Keratinocyte (primary cell): ENCODE results near the gene ZNF438. TPM values are rescaled to one million over a fixed set of nuclear protein-coding genes. Genes with fewer than 3 reads are reported as not detected.

ENCODE experiments used
- DNase-seq: peaks from one replicate; pipeline ENCODE4 v3.0.0-alpha.2; 2011; ENCODE audit warnings: low read depth, missing footprints, low spot score
- FAIRE-seq: peaks from 2 replicates; lab custom pipeline; 2011; peaks lifted over from hg19 to GRCh38; lab: Jason Lieb, UNC
- H2AFZ ChIP-seq: 2 replicates; pipeline ENCODE4 v1.6.0; 2012; ENCODE audit warnings: low read length, control low read depth, inconsistent platforms; ENCODE audit not compliant: control insufficient read depth
- H3K27ac ChIP-seq: 2 replicates; pipeline ENCODE4 v1.5.1; 2011; ENCODE audit warnings: low read length; ENCODE audit not compliant: control insufficient read depth, insufficient read depth
- H3K27me3 ChIP-seq: 3 replicates; pipeline ENCODE4 v1.6.0; 2011; ENCODE audit warnings: low read length; ENCODE audit not compliant: control insufficient read depth, insufficient read depth; ENCODE audit errors: extremely low read depth
- H3K36me3 ChIP-seq, 2 experiments: 2 replicates in 1 of 2; 3 replicates in 1 of 2; pipeline ENCODE4 v1.5.1; 2011; ENCODE audit warnings: low read length in 2 of 2, mild to moderate bottlenecking in 1 of 2; ENCODE audit not compliant: control insufficient read depth in 2 of 2, insufficient read depth in 2 of 2; ENCODE audit errors: extremely low read depth in 1 of 2
- H3K4me1 ChIP-seq: 3 replicates; pipeline ENCODE4 v1.5.1; 2011; ENCODE audit warnings: low read length; ENCODE audit not compliant: control insufficient read depth, insufficient read depth; ENCODE audit errors: extremely low read depth
- H3K4me2 ChIP-seq: 3 replicates; pipeline ENCODE4 v1.6.0; 2011; ENCODE audit warnings: low read depth, low read length; ENCODE audit not compliant: control insufficient read depth, insufficient read depth; ENCODE audit errors: extremely low read depth
- H3K4me3 ChIP-seq, 3 experiments: fragments of 200-600 bp in 1 of 3; sonication (generic) in 1 of 3; 2 replicates in 2 of 3; 3 replicates in 1 of 3; pipeline ENCODE4 v1.5.1; 2011 to 2016; ENCODE audit warnings: low read length in 3 of 3, mild to moderate bottlenecking in 3 of 3, control low read depth in 2 of 3, inconsistent platforms in 1 of 3, low read depth in 1 of 3, mixed read lengths in 1 of 3, mixed run types in 1 of 3, moderate library complexity in 1 of 3; ENCODE audit not compliant: control insufficient read depth in 2 of 3, insufficient read depth in 2 of 3; ENCODE audit errors: extremely low read depth in 1 of 3
- H3K79me2 ChIP-seq: 2 replicates; pipeline ENCODE4 v1.6.0; 2012; ENCODE audit warnings: low read length; ENCODE audit not compliant: control insufficient read depth, insufficient read depth
- H3K9ac ChIP-seq: 3 replicates; pipeline ENCODE4 v1.6.0; 2011; ENCODE audit warnings: low read length; ENCODE audit not compliant: control insufficient read depth, insufficient read depth; ENCODE audit errors: extremely low read depth
- H3K9me1 ChIP-seq: 3 replicates; pipeline ENCODE4 v1.6.0; 2011; ENCODE audit warnings: low read length; ENCODE audit not compliant: control insufficient read depth, insufficient read depth; ENCODE audit errors: extremely low read depth
- H3K9me3 ChIP-seq: 2 replicates; pipeline ENCODE4 v1.5.1; 2012; ENCODE audit warnings: low read depth, low read length; ENCODE audit not compliant: control insufficient read depth
- H4K20me1 ChIP-seq: 3 replicates; pipeline ENCODE4 v1.6.0; 2011; ENCODE audit warnings: low read length; ENCODE audit not compliant: control insufficient read depth, insufficient read depth; ENCODE audit errors: extremely low read depth
- CTCF ChIP-seq, 3 experiments: IDR thresholded peaks in 1 of 3; conservative IDR thresholded peaks in 1 of 3; optimal IDR thresholded peaks in 1 of 3; 2 replicates in 2 of 3; 3 replicates in 1 of 3; pipeline versions ENCODE3 to v1.5.1; 2011; ENCODE audit warnings: low read length in 3 of 3, mild to moderate bottlenecking in 3 of 3, moderate library complexity in 2 of 3, control low read depth in 1 of 3, inconsistent platforms in 1 of 3; ENCODE audit not compliant: insufficient read depth in 2 of 3; ENCODE audit errors: extremely low read depth in 1 of 3
- EZH2 ChIP-seq: IDR thresholded peaks from one replicate; pipeline ENCODE4 v1.6.1; 2012; ENCODE audit warnings: inconsistent platforms, mild to moderate bottlenecking, low read length, moderate library complexity
- dilution Hi-C: fragments of 300-500 bp; cut with MboI; formaldehyde crosslinking; loops from one replicate; pipeline ENCODE4 v1.7.0; 2020; ENCODE audit warnings: low sequenced_read_pairs; ENCODE audit not compliant: extremely low pct_ligation_motif_present
- polyA plus RNA-seq, 5 experiments: library from polyadenylated mRNA; depleted of rRNA in 3 of 5; stranded (reverse) in 3 of 5; stranded (forward) in 1 of 5; unstranded in 1 of 5; fragments of >200 nt; gene quantifications; 1 replicate in 1 of 5; 2 replicates in 3 of 5; 3 replicates in 1 of 5; pipeline versions ENCODE4 v1.2.1 to v1.2.3, GENCODE V29; 2011 to 2012; ENCODE audit warnings: missing spikeins in 2 of 5, low read depth in 1 of 5, low replicate concordance in 1 of 5

The ZNF438 gene
- polyA plus RNA-seq, 1 donor (not counting 4 experiments of a cell fraction or from before 2014, with no cell fraction given): 2.8 TPM

- dilution Hi-C loops: no loop called here
- TF ChIP-seq CTCF (optimal IDR thresholded peaks at IDR 0.05 in 1 of 3, IDR thresholded peaks at IDR 0.05 in 1 of 3, conservative IDR thresholded peaks at IDR 0.05 in 1 of 3; ENCODE audit: extremely low read depth in 1 of 3, insufficient read depth in 2 of 3, low read length in 3 of 3): no peak
- no peak for TF ChIP-seq EZH2
- Histone ChIP-seq H3K27ac (no peak overlapping the region), H2AFZ (no peak overlapping the region), H3K9ac (no peak overlapping the region), H3K27me3 (no peaks in the 10 kb centered on the region), H3K9me1 (no peaks in the 10 kb centered on the region), H4K20me1 (no peaks in the 10 kb centered on the region), H3K79me2 (no peaks in the 10 kb centered on the region), H3K4me2 (no peak overlapping the region), H3K4me3 (no peak overlapping the region), H3K4me1 (no peaks in the 10 kb centered on the region), H3K9me3 (no peaks in the 10 kb centered on the region), H3K36me3 (no peaks in the 10 kb centered on the region)
- DNase-seq (no peak), FAIRE-seq (no peak)
These were observed 63.8 kb downstream of the ZNF438 start for GRCh38 chr10:30967650-30968410.

GRCh38 chr10:30963992-30964930, 67.4 kb downstream of the ZNF438 start:
- dilution Hi-C loops: no loop called here
- TF ChIP-seq EZH2 (no peak), CTCF (optimal IDR thresholded peaks at IDR 0.05 in 1 of 3, IDR thresholded peaks at IDR 0.05 in 1 of 3, conservative IDR thresholded peaks at IDR 0.05 in 1 of 3; ENCODE audit: extremely low read depth in 1 of 3, insufficient read depth in 2 of 3, low read length in 3 of 3) (no peak)
- H3K27me3 ChIP-seq: no peaks in the 10 kb centered on the region
- H3K4me3 ChIP-seq: no peak overlapping the region
- H3K9me1 ChIP-seq: no peaks in the 10 kb centered on the region
- no peak for DNase-seq
- H3K36me3 ChIP-seq: no peaks in the 10 kb centered on the region
- H3K27ac ChIP-seq: no peak overlapping the region
- H4K20me1 ChIP-seq: no peaks in the 10 kb centered on the region
- no peak overlapping the region for H3K4me2 ChIP-seq
- H3K4me1 ChIP-seq: no peaks in the 10 kb centered on the region
- H3K9me3 ChIP-seq: no peaks in the 10 kb centered on the region
- H3K9ac ChIP-seq: no peak overlapping the region
- H2AFZ ChIP-seq: no peak overlapping the region
- FAIRE-seq: no peak
- no peaks in the 10 kb centered on the region for H3K79me2 ChIP-seq
